Aorta (tissue), 5 donors: Measurements from ENCODE around the gene TYW5. TPM values are rescaled to one million over a fixed set of nuclear protein-coding genes. Genes with fewer than 3 reads are reported as not detected.

ENCODE experiments used
- ATAC-seq: fragments of 200-7000 bp; cut with Tn5 transposase; one replicate; pipeline ENCODE4 v1.9.1; 2022; ENCODE audit warnings: moderate library complexity; ENCODE audit not compliant: low FRiP score
- DNase-seq, 2 donors: peaks; one replicate each; pipeline ENCODE4 v3.0.0-alpha.2; 2020
- H3K27ac ChIP-seq, 2 donors: one replicate each; pipeline ENCODE4 v1.5.1; 2013; ENCODE audit warnings: low read length in 2 of 2, mild to moderate bottlenecking in 2 of 2, moderate library complexity in 2 of 2, control low read depth in 1 of 2, inconsistent platforms in 1 of 2, low read depth in 1 of 2
- H3K27me3 ChIP-seq, 2 donors: one replicate each; pipeline ENCODE4 v1.6.1; 2013; ENCODE audit warnings: control low read depth in 1 of 2, low read length in 1 of 2, mild to moderate bottlenecking in 1 of 2, moderate library complexity in 1 of 2; ENCODE audit not compliant: insufficient read depth in 2 of 2, control insufficient read depth in 1 of 2
- H3K36me3 ChIP-seq, 2 donors: one replicate each; pipeline ENCODE4 v1.6.1; 2013; ENCODE audit warnings: control low read depth in 1 of 2, low read length in 1 of 2, mild to moderate bottlenecking in 1 of 2; ENCODE audit not compliant: insufficient read depth in 2 of 2, control insufficient read depth in 1 of 2
- H3K4me1 ChIP-seq, 2 donors: one replicate each; pipeline ENCODE4 v1.6.1; 2013; ENCODE audit warnings: low read length in 2 of 2, control low read depth in 1 of 2, mild to moderate bottlenecking in 1 of 2, moderate library complexity in 1 of 2; ENCODE audit not compliant: insufficient read depth in 2 of 2, control insufficient read depth in 1 of 2
- H3K4me3 ChIP-seq, 2 donors: one replicate each; pipeline ENCODE4 v1.5.1; 2013; ENCODE audit warnings: low read length in 2 of 2, control low read depth in 1 of 2, mild to moderate bottlenecking in 1 of 2
- H3K9me3 ChIP-seq: one replicate; pipeline ENCODE4 v1.6.1; 2013; ENCODE audit warnings: mild to moderate bottlenecking, low read length; ENCODE audit not compliant: control insufficient read depth
- WGBS, 2 donors: extraction: QIAGEN DNeasy Blood & Tissue Kit; methylation state at CpG; one replicate each; pipeline ENCODE4 v1.1.7; 2013; 5-methylcytosine and 5-hydroxymethylcytosine counted together
- intact Hi-C, 2 donors: fragments of 100-400 bp; cut with DNase I; formaldehyde crosslinking; loops; one replicate each; pipeline versions ENCODE4 v1.14.2 to v1.15.0; 2022
- polyA plus RNA-seq, 2 donors: library from polyadenylated mRNA; stranded (reverse); fragments of 200-250 nt; gene quantifications; one replicate each; pipeline ENCODE4 v1.2.3, GENCODE V29; 2013
- total RNA-seq, 2 donors: library from RNA; stranded (reverse); fragmentation: NEBNext Ultra II Directional; extraction: Animal tissue kit (Norgen Biotek cat#: 25700); gene quantifications; one replicate each; pipeline ENCODE4 v1.2.1, GENCODE V29; 2021
- donor health status: healthy with polysubstance abuse.
- donor health status: Bipolar disorder and iron deficiency.
- donor health status: DM: no; HTN: no; CAD: no.
- donor health status: DM: no; HTN: no; CAD: no.
- donor health status: DM: yes; HTN: yes; CAD: no.

The TYW5 gene
- total and polyA plus RNA-seq, 4 donors: 2.5 to 9.0 (median 5.0) TPM

- peaks cover 0 to 3% of the 10 kb centered on the region in 2 donors for H3K4me1 ChIP-seq
- H3K4me3 ChIP-seq: peak overlapping the region in 1 of 2 donors; percentile 49
- intact Hi-C loops: loop anchor here in 1 of 2 donors (5.0 kb wide), 1 partner anchor 47 kb away; the partner anchor contains the start of genes MAIP1 and TYW5
- ATAC-seq: no peak
- no peaks in the 10 kb centered on the region for H3K27me3 ChIP-seq
- H3K36me3 ChIP-seq: no peaks in the 10 kb centered on the region
- 39 to 40% methylated on average over 18 of the region's 18 CpGs for WGBS, 2 donors
- no peak overlapping the region for H3K27ac ChIP-seq
- DNase-seq: no peak
- H3K9me3 ChIP-seq: no peaks in the 10 kb centered on the region
Measured at GRCh38 chr2:199910338-199911051, 44.8 kb downstream of the TYW5 start.

GRCh38 chr2:199907008-199907714 lies 48.1 kb downstream of the TYW5 start:
- intact Hi-C loops: no loop called here

DNA sequence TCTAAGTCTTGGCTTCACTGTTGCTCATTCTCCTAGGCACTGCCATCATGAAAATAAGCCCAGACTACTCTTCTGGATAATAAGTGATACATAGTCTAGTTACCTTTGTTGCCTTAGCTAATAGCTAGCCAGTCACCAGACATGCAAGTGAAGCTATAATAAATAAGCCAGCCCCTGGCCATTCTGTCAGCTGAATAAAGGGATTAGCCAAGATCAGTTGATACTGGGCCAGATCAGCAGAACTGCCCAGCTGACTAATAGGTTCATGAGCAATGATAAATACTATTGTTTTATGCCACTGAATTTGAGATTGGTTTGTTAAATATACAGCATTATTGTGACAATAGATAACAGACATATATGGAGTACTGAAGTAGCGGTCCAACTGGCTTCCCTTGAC lies 52.2 kb downstream of the TYW5 start:
- no peak overlapping the region for H3K27ac ChIP-seq
- H3K27me3 ChIP-seq: no peaks in the 10 kb centered on the region
- no peaks in the 10 kb centered on the region for H3K4me1 ChIP-seq
- no peak for DNase-seq
- H3K36me3 ChIP-seq: no peaks in the 10 kb centered on the region
- 87 to 93% methylated on average over 1 of the region's 1 CpG for WGBS, 2 donors
- intact Hi-C loops: no loop called here
- no peak overlapping the region for H3K4me3 ChIP-seq
- no peaks in the 10 kb centered on the region for H3K9me3 ChIP-seq
- ATAC-seq: no peak

More at GRCh38 chr2:199907008-199907714, 48.1 kb downstream of the TYW5 start:
- no peaks in the 10 kb centered on the region for H3K4me1 ChIP-seq
- DNase-seq (no peak), ATAC-seq (no peak)
- no peak overlapping the region for H3K4me3 ChIP-seq
- H3K27me3 ChIP-seq: no peaks in the 10 kb centered on the region
- H3K36me3 ChIP-seq: no peaks in the 10 kb centered on the region
- H3K27ac ChIP-seq: no peak overlapping the region
- no peaks in the 10 kb centered on the region for H3K9me3 ChIP-seq
- WGBS, 2 donors: 89% methylated on average over 2 of the region's 2 CpGs

- Histone ChIP-seq H3K27me3 (no peaks in the 10 kb centered on the region), H3K4me3 (no peak overlapping the region), H3K9me3 (no peaks in the 10 kb centered on the region), H3K4me1 (no peaks in the 10 kb centered on the region), H3K36me3 (no peaks in the 10 kb centered on the region), H3K27ac (no peak overlapping the region)
- intact Hi-C loops: no loop called here
- 90 to 92% methylated on average over 4 of the region's 4 CpGs for WGBS, 2 donors
- ATAC-seq: no peak
- no peak for DNase-seq
Measured at GRCh38 chr2:199902486-199903110, 52.7 kb downstream of the TYW5 start.

GRCh38 chr2:199901942-199902341 lies 53.3 kb downstream of the TYW5 start:
- no peak for ATAC-seq
- Histone ChIP-seq H3K9me3 (no peaks in the 10 kb centered on the region), H3K27me3 (no peaks in the 10 kb centered on the region), H3K4me3 (no peak overlapping the region), H3K4me1 (no peaks in the 10 kb centered on the region), H3K27ac (no peak overlapping the region), H3K36me3 (no peaks in the 10 kb centered on the region)
- no peak for DNase-seq
- WGBS, 2 donors: 85% methylated on average over 4 of the region's 4 CpGs
- intact Hi-C loops: no loop called here

DNA sequence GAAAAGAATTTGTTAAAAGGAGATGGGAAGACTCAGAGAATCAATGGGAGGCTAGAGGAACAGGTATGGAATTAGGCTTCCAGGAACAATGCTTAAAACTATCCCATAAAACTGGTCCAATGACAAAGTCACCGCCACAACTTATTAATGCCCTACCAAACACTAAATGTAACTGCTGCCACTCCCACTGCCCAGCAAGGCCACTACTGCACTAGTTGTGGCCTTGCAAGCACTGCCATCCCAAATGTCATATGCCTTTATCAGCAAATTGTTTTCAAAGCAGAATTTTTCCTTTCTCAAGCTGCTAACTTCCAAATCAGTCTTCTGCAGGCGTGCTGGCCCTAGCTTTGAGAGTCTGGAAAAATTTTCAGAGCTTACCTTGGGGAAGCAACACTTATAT lies 58.7 kb downstream of the TYW5 start:
- no peak for ATAC-seq
- H3K9me3 ChIP-seq: no peaks in the 10 kb centered on the region
- WGBS, 2 donors: 88 to 90% methylated on average over 2 of the region's 2 CpGs
- no peak for DNase-seq
- H3K4me3 ChIP-seq: no peak overlapping the region
- no peaks in the 10 kb centered on the region for H3K36me3 ChIP-seq
- H3K27me3 ChIP-seq: no peaks in the 10 kb centered on the region
- no peak overlapping the region for H3K27ac ChIP-seq
- intact Hi-C loops: no loop called here
- no peaks in the 10 kb centered on the region for H3K4me1 ChIP-seq

GRCh38 chr2:199895406-199895805 lies 59.9 kb downstream of the TYW5 start:
- H3K27me3 ChIP-seq: no peaks in the 10 kb centered on the region
- intact Hi-C loops: no loop called here
- H3K27ac ChIP-seq: no peak overlapping the region
- H3K4me3 ChIP-seq: no peak overlapping the region
- no peaks in the 10 kb centered on the region for H3K36me3 ChIP-seq
- H3K9me3 ChIP-seq: no peaks in the 10 kb centered on the region
- no peak for ATAC-seq
- no peak for DNase-seq
- H3K4me1 ChIP-seq: no peaks in the 10 kb centered on the region
- 60 to 73% methylated on average over 3 of the region's 3 CpGs for WGBS, 2 donors

DNA sequence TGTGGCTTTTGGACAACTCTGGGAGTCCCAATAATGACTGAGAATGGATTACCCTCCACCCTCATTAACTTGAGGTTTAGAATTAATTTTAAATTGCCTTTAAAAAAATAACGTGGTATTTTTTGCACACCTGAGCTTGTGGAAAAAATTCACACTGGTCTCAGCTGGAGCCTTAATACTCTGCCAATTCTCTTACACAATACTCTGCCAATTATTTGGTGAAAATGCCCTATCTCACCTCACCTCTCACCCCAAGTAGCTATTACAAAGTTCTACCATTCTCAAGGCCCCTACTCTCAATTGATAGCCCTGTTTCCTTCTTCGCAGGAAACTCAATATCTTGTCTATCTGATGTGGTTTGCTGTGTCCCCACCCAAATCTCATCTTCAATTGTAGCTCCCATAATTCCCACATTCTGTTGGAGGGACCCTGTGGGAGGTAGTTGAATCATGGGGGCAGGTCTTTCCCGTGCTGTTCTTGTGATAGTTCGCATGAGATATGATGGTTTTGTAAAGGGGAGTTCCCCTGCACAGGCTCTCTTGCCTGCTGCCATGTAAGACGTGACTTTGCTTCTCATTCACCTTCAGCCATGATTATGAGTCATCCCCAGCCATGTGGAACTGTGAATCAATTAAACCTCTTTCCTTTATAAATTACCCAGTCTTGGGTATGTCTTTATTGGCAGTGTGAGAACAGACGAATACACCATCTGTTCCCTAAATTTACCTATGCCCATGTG lies 71.6 kb downstream of the TYW5 start:
- Histone ChIP-seq H3K4me3 (no peak overlapping the region), H3K27ac (no peak overlapping the region), H3K4me1 (no peaks in the 10 kb centered on the region), H3K27me3 (no peaks in the 10 kb centered on the region), H3K36me3 (no peaks in the 10 kb centered on the region), H3K9me3 (no peaks in the 10 kb centered on the region)
- DNase-seq (no peak), ATAC-seq (no peak)
- intact Hi-C loops: no loop called here
- WGBS, 2 donors: 87 to 89% methylated on average over 6 of the region's 6 CpGs
